SK-N-SH treated with all-trans-retinoic acid at 6 μM for 48 hours (cell line): ENCODE results near the gene HPRT1.

Experiments used
- ATAC-seq: fragments of 200-7000 bp; cut with Tn5 transposase; 3 replicates; pipeline ENCODE4 v1.9.1; 2020; ENCODE audit warnings: mild to moderate bottlenecking, moderate library complexity
- ARNTL ChIP-seq: fragments of 450-650 bp; formaldehyde crosslinking; IDR thresholded peaks from 2 replicates; pipeline ENCODE4 v1.5.0; 2020; ENCODE audit warnings: low read depth, mild to moderate bottlenecking, moderate library complexity, borderline replicate concordance
- BACH2 ChIP-seq: fragments of 250-450 bp; sonication (Bioruptor Pico); IDR thresholded peaks from 2 replicates; pipeline ENCODE4 v1.9.0; 2021; ENCODE audit warnings: mild to moderate bottlenecking, borderline replicate concordance
- GLIS3 ChIP-seq: fragments of 250-450 bp; sonication (Bioruptor Pico); IDR thresholded peaks from 2 replicates; pipeline ENCODE4 v1.5.0; 2020; ENCODE audit warnings: mild to moderate bottlenecking, moderate library complexity
- OSR1 ChIP-seq: fragments of 250-450 bp; sonication (Bioruptor Pico); IDR thresholded peaks from 2 replicates; pipeline ENCODE4 v1.8.0; 2022; ENCODE audit warnings: moderate library complexity, mild to moderate bottlenecking, inconsistent platforms
- PPARA ChIP-seq: fragments of 250-450 bp; sonication (Bioruptor Pico); IDR thresholded peaks from 2 replicates; pipeline ENCODE4 v1.5.0; 2020; ENCODE audit warnings: mild to moderate bottlenecking, borderline replicate concordance
- RARB ChIP-seq: fragments of 250-450 bp; sonication (Bioruptor Pico); IDR thresholded peaks from 2 replicates; pipeline ENCODE4 v1.8.0; 2021; ENCODE audit warnings: mild to moderate bottlenecking, moderate library complexity
- SNAI2 ChIP-seq: fragments of 250-450 bp; sonication (Bioruptor Pico); IDR thresholded peaks from 2 replicates; pipeline ENCODE4 v1.5.0; 2020; ENCODE audit warnings: mild to moderate bottlenecking, moderate library complexity
- TCF4 ChIP-seq: fragments of 250-450 bp; sonication (Bioruptor Pico); IDR thresholded peaks from 2 replicates; pipeline ENCODE4 v1.8.0; 2021; ENCODE audit warnings: mild to moderate bottlenecking, moderate library complexity, borderline replicate concordance
- TOX ChIP-seq: fragments of 250-450 bp; sonication (Bioruptor Pico); IDR thresholded peaks from 2 replicates; pipeline ENCODE4 v1.8.0; 2021; ENCODE audit warnings: mild to moderate bottlenecking, moderate library complexity, borderline replicate concordance
- ZC3H10 ChIP-seq: fragments of 250-450 bp; sonication (Bioruptor Pico); IDR thresholded peaks from 2 replicates; pipeline ENCODE4 v1.5.1; 2021; ENCODE audit warnings: mild to moderate bottlenecking, moderate library complexity
- ZFP3 ChIP-seq: fragments of 250-450 bp; sonication (Bioruptor Pico); IDR thresholded peaks from 2 replicates; pipeline ENCODE4 v1.5.0; 2020; ENCODE audit warnings: mild to moderate bottlenecking, moderate library complexity
- ZFP30 ChIP-seq: fragments of 450-650 bp; formaldehyde crosslinking; IDR thresholded peaks from 2 replicates; pipeline ENCODE4 v1.5.0; 2022; ENCODE audit warnings: mild to moderate bottlenecking, moderate library complexity
- ZNF565 ChIP-seq: fragments of 450-650 bp; formaldehyde crosslinking; conservative IDR thresholded peaks from 2 replicates; pipeline ENCODE4 v1.5.0; 2020; ENCODE audit warnings: low read depth, mild to moderate bottlenecking, moderate library complexity
- ZNF70 ChIP-seq: fragments of 450-650 bp; formaldehyde crosslinking; IDR thresholded peaks from 2 replicates; pipeline ENCODE4 v1.5.0; 2020; ENCODE audit warnings: mild to moderate bottlenecking, moderate library complexity
- ZNF8 ChIP-seq: fragments of 450-650 bp; formaldehyde crosslinking; IDR thresholded peaks from 2 replicates; pipeline ENCODE4 v1.5.0; 2020; ENCODE audit warnings: mild to moderate bottlenecking, moderate library complexity
- TF ChIP-seq, protein P1 (sequence below): fragments of 250-450 bp; sonication (Bioruptor Pico); IDR thresholded peaks from 2 replicates; pipeline ENCODE4 v1.8.0; 2021; ENCODE audit warnings: low read depth, mild to moderate bottlenecking, moderate library complexity, borderline replicate concordance
- TF ChIP-seq, protein P2 (sequence below): fragments of 250-450 bp; sonication (Bioruptor Pico); IDR thresholded peaks from 2 replicates; pipeline ENCODE4 v1.5.0; 2020; ENCODE audit warnings: mild to moderate bottlenecking, moderate library complexity
- TF ChIP-seq, protein P3 (sequence below): fragments of 250-450 bp; sonication (Bioruptor Pico); IDR thresholded peaks from 2 replicates; pipeline ENCODE4 v1.8.0; 2020; ENCODE audit warnings: mild to moderate bottlenecking, moderate library complexity, borderline replicate concordance
- TF ChIP-seq, protein P4 (sequence below): fragments of 250-450 bp; sonication (Bioruptor Pico); IDR thresholded peaks from 2 replicates; pipeline ENCODE4 v1.5.1; 2021; ENCODE audit warnings: mild to moderate bottlenecking, moderate library complexity
- TF ChIP-seq, protein P5 (sequence below): fragments of 250-450 bp; sonication (Bioruptor Pico); IDR thresholded peaks from 2 replicates; pipeline ENCODE4 v1.5.1; 2020; ENCODE audit warnings: low read depth, mild to moderate bottlenecking, moderate library complexity

The HPRT1 gene

DNA sequence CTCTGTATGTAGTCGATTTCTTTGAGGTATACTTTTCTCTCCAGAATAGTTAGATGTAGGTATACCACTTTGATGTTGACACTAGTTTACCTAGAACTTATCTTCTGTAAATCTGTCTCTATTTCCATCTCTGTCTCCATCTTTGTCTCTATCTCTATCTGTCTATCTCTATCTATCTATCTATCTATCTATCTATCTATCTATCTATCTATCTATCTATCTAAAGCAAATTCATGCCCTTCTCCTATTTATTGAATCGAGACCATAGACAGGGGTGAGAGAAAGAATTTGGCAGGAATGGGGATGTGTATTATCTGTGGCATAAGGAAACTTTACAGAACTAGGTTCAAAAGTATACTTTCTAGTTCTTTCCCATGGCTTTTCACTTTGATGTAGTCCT lies 21.4 kb downstream of the HPRT1 start:
- ATAC-seq = no peak
- no peak for TF ChIP-seq GLIS3 (CRISPR knock-in tag)
- TF ChIP-seq, protein P1, sequence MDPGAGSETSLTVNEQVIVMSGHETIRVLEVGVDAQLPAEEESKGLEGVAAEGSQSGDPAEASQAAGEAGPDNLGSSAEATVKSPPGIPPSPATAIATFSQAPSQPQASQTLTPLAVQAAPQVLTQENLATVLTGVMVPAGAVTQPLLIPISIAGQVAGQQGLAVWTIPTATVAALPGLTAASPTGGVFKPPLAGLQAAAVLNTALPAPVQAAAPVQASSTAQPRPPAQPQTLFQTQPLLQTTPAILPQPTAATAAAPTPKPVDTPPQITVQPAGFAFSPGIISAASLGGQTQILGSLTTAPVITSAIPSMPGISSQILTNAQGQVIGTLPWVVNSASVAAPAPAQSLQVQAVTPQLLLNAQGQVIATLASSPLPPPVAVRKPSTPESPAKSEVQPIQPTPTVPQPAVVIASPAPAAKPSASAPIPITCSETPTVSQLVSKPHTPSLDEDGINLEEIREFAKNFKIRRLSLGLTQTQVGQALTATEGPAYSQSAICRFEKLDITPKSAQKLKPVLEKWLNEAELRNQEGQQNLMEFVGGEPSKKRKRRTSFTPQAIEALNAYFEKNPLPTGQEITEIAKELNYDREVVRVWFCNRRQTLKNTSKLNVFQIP = no peak
- TF ChIP-seq, protein P2, sequence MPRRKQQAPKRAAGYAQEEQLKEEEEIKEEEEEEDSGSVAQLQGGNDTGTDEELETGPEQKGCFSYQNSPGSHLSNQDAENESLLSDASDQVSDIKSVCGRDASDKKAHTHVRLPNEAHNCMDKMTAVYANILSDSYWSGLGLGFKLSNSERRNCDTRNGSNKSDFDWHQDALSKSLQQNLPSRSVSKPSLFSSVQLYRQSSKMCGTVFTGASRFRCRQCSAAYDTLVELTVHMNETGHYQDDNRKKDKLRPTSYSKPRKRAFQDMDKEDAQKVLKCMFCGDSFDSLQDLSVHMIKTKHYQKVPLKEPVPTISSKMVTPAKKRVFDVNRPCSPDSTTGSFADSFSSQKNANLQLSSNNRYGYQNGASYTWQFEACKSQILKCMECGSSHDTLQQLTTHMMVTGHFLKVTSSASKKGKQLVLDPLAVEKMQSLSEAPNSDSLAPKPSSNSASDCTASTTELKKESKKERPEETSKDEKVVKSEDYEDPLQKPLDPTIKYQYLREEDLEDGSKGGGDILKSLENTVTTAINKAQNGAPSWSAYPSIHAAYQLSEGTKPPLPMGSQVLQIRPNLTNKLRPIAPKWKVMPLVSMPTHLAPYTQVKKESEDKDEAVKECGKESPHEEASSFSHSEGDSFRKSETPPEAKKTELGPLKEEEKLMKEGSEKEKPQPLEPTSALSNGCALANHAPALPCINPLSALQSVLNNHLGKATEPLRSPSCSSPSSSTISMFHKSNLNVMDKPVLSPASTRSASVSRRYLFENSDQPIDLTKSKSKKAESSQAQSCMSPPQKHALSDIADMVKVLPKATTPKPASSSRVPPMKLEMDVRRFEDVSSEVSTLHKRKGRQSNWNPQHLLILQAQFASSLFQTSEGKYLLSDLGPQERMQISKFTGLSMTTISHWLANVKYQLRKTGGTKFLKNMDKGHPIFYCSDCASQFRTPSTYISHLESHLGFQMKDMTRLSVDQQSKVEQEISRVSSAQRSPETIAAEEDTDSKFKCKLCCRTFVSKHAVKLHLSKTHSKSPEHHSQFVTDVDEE = no peak
- no peak for TF ChIP-seq BACH2
- TF ChIP-seq ZFP30 (CRISPR knock-in tag) = no peak
- TF ChIP-seq ZNF565 (CRISPR knock-in tag) = no peak
- TF ChIP-seq OSR1 (CRISPR knock-in tag) = no peak
- TF ChIP-seq, protein P3, sequence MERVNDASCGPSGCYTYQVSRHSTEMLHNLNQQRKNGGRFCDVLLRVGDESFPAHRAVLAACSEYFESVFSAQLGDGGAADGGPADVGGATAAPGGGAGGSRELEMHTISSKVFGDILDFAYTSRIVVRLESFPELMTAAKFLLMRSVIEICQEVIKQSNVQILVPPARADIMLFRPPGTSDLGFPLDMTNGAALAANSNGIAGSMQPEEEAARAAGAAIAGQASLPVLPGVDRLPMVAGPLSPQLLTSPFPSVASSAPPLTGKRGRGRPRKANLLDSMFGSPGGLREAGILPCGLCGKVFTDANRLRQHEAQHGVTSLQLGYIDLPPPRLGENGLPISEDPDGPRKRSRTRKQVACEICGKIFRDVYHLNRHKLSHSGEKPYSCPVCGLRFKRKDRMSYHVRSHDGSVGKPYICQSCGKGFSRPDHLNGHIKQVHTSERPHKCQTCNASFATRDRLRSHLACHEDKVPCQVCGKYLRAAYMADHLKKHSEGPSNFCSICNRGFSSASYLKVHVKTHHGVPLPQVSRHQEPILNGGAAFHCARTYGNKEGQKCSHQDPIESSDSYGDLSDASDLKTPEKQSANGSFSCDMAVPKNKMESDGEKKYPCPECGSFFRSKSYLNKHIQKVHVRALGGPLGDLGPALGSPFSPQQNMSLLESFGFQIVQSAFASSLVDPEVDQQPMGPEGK = no peak
- TF ChIP-seq ARNTL (CRISPR knock-in tag) = no peak

DNA sequence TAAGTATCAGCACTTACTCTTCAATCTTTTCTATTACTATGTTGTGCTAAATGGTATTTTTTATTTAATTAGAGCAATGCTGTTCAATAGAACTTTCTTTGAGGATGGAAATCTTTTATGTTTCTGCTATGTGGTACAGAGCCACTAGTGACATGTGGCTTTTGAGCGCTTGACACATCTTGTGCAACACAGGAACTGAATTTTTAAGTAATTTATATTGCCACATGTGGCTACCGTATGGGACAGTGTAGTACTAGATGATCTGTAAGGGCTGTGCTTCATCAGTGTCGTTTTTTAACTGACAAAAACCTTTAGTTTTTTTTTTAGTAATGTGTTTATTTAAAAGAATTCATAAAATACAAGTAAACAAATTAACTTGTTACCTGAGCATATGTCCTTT lies 22.4 kb downstream of the HPRT1 start:
- ATAC-seq = no peak
- TF ChIP-seq RARB (no peak), TCF4 (CRISPR knock-in tag) (no peak), SNAI2 (CRISPR knock-in tag) (no peak), TOX (CRISPR knock-in tag) (no peak), ZNF70 (no peak), ZFP3 (CRISPR knock-in tag) (no peak), GLIS3 (CRISPR knock-in tag) (no peak), ZFP30 (CRISPR knock-in tag) (no peak), ZNF8 (CRISPR knock-in tag) (no peak), ZNF565 (CRISPR knock-in tag) (no peak), BACH2 (no peak), ZC3H10 (CRISPR knock-in tag) (no peak), PPARA (CRISPR knock-in tag) (no peak)
- TF ChIP-seq, protein P1 = no peak
- TF ChIP-seq, protein P3 = no peak
- TF ChIP-seq, protein P2 = no peak
- TF ChIP-seq, protein P4, sequence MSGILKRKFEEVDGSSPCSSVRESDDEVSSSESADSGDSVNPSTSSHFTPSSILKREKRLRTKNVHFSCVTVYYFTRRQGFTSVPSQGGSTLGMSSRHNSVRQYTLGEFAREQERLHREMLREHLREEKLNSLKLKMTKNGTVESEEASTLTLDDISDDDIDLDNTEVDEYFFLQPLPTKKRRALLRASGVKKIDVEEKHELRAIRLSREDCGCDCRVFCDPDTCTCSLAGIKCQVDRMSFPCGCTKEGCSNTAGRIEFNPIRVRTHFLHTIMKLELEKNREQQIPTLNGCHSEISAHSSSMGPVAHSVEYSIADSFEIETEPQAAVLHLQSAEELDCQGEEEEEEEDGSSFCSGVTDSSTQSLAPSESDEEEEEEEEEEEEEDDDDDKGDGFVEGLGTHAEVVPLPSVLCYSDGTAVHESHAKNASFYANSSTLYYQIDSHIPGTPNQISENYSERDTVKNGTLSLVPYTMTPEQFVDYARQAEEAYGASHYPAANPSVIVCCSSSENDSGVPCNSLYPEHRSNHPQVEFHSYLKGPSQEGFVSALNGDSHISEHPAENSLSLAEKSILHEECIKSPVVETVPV = no peak
- TF ChIP-seq, protein P5, sequence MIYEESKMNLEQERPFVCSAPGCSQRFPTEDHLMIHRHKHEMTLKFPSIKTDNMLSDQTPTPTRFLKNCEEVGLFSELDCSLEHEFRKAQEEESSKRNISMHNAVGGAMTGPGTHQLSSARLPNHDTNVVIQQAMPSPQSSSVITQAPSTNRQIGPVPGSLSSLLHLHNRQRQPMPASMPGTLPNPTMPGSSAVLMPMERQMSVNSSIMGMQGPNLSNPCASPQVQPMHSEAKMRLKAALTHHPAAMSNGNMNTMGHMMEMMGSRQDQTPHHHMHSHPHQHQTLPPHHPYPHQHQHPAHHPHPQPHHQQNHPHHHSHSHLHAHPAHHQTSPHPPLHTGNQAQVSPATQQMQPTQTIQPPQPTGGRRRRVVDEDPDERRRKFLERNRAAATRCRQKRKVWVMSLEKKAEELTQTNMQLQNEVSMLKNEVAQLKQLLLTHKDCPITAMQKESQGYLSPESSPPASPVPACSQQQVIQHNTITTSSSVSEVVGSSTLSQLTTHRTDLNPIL (CRISPR knock-in tag) = no peak
